ENCODE measurements around the gene DAP.

Gene DAP

GRCh38 chr5:10761933-10762775 is 1.1 kb upstream of the DAP start:
- no peak for DNase-seq (ENCODE audit: low read depth in 1 of 2, low spot score in 1 of 2)

GRCh38 chr5:10760921-10761184 is 181 bp downstream of the DAP start:
- no peak for DNase-seq (ENCODE audit: low read depth in 1 of 2, low spot score in 1 of 2)

- DNase-seq (ENCODE audit: low read depth in 1 of 2, low spot score in 1 of 2), result no peak
Observed at GRCh38 chr5:10760096-10760920, 726 bp downstream of the DAP start.

GRCh38 chr5:10759111-10759510 is 1.9 kb downstream of the DAP start:
- DNase-seq (ENCODE audit: low read depth in 1 of 2, low spot score in 1 of 2), result no peak

GRCh38 chr5:10757922-10758555 is 3.0 kb downstream of the DAP start:
- DNase-seq (ENCODE audit: low read depth in 1 of 2, low spot score in 1 of 2), result no peak

- DNase-seq (ENCODE audit: low read depth in 1 of 2, low spot score in 1 of 2), result no peak
Observed at GRCh38 chr5:10757043-10757442, 4.0 kb downstream of the DAP start.

- no peak for DNase-seq (ENCODE audit: low read depth in 1 of 2, low spot score in 1 of 2)
Observed at GRCh38 chr5:10756549-10756948, 4.5 kb downstream of the DAP start.

GRCh38 chr5:10753178-10753577 is 7.9 kb downstream of the DAP start:
- DNase-seq (ENCODE audit: low read depth in 1 of 2, low spot score in 1 of 2), result no peak

GRCh38 chr5:10752451-10752850 is 8.6 kb downstream of the DAP start:
- DNase-seq (ENCODE audit: low read depth in 1 of 2, low spot score in 1 of 2), result no peak

GRCh38 chr5:10750909-10751308 is 10.1 kb downstream of the DAP start:
- DNase-seq (ENCODE audit: low read depth in 1 of 2, low spot score in 1 of 2), result no peak

- no peak for DNase-seq (ENCODE audit: low read depth in 1 of 2, low spot score in 1 of 2)
Observed at GRCh38 chr5:10747678-10748622, 13.1 kb downstream of the DAP start.

GRCh38 chr5:10746711-10747110 is 14.3 kb downstream of the DAP start:
- DNase-seq (ENCODE audit: low read depth in 1 of 2, low spot score in 1 of 2), result no peak

GRCh38 chr5:10745133-10745532 is 15.9 kb downstream of the DAP start:
- DNase-seq (ENCODE audit: low read depth in 1 of 2, low spot score in 1 of 2), result no peak

GRCh38 chr5:10744681-10745080 is 16.4 kb downstream of the DAP start:
- DNase-seq (ENCODE audit: low read depth in 1 of 2, low spot score in 1 of 2), result no peak

GRCh38 chr5:10743951-10744350 is 17.1 kb downstream of the DAP start:
- DNase-seq (ENCODE audit: low read depth in 1 of 2, low spot score in 1 of 2), result no peak

GRCh38 chr5:10743526-10743925 is 17.5 kb downstream of the DAP start:
- no peak for DNase-seq (ENCODE audit: low read depth in 1 of 2, low spot score in 1 of 2)

- DNase-seq (ENCODE audit: low read depth in 1 of 2, low spot score in 1 of 2), result no peak
Observed at GRCh38 chr5:10741661-10742060, 19.4 kb downstream of the DAP start.

- DNase-seq (ENCODE audit: low read depth in 1 of 2, low spot score in 1 of 2), result no peak
Observed at GRCh38 chr5:10740384-10740783, 20.6 kb downstream of the DAP start.

GRCh38 chr5:10737880-10738279 is 23.2 kb downstream of the DAP start:
- no peak for DNase-seq (ENCODE audit: low read depth in 1 of 2, low spot score in 1 of 2)

- DNase-seq (ENCODE audit: low read depth in 1 of 2, low spot score in 1 of 2), result no peak
Observed at GRCh38 chr5:10736808-10737207, 24.2 kb downstream of the DAP start.

- no peak for DNase-seq (ENCODE audit: low read depth in 1 of 2, low spot score in 1 of 2)
Observed at GRCh38 chr5:10736354-10736753, 24.7 kb downstream of the DAP start.
